Activated T-helper 1 cell treated with Interleukin-2 at 50 U/mL for 16 hours (primary cell): ENCODE data around the gene CDH19.

ENCODE experiments used
- DNase-seq: peaks from one replicate; pipeline ENCODE4 v3.0.0-alpha.2; 2020; ENCODE audit warnings: low read depth

Gene CDH19

GRCh38 chr18:66457245-66457644, 146.6 kb downstream of the CDH19 start:
- DNase-seq, result no peak
